ENCODE results near the gene MRPS2.
"Not testable (repeated sequence)": the region's sequence is repeated elsewhere in the genome, so short reads cannot be mapped to it uniquely, and the experiment has no call there.

- TF ChIP-seq POLR2AphosphoS5 (IDR thresholded peaks at IDR 0.05); CTCF (IDR thresholded peaks at IDR 0.05 in 8 of 11, conservative IDR thresholded peaks at IDR 0.05 in 3 of 11); POLR2A (IDR thresholded peaks at IDR 0.05): not testable (repeated sequence)
Observed at GRCh38 chr9:135534192-135534711, 33.8 kb downstream of the MRPS2 start.

Data from spleen (tissue), 7 donors.